ENCODE data around the gene DNASE2B.

- TF ChIP-seq POLR2AphosphoS5 (IDR thresholded peaks at IDR 0.05), result no peak
- no peak for TF ChIP-seq CTCF (IDR thresholded peaks at IDR 0.05; ENCODE audit: poor library complexity, severe bottlenecking)
- no peak for TF ChIP-seq TAF1 (IDR thresholded peaks at IDR 0.05; ENCODE audit: low read depth)
- no peak for TF ChIP-seq EZH2 (IDR thresholded peaks at IDR 0.05; ENCODE audit: borderline replicate concordance, insufficient read depth, low read length, poor library complexity, severe bottlenecking)
- no peak for TF ChIP-seq MXI1 (conservative IDR thresholded peaks at IDR 0.05; ENCODE audit: poor library complexity, severe bottlenecking)
- no peak for TF ChIP-seq REST (IDR thresholded peaks at IDR 0.05; ENCODE audit: borderline replicate concordance)
- no peak for TF ChIP-seq RAD21 (conservative IDR thresholded peaks at IDR 0.05)
Observed at GRCh38 chr1:84462118-84462517, 63.8 kb downstream of the DNASE2B start.
